ENCODE data around the gene ZCCHC14.

GRCh38 chr16:87367529-87367928 is 125.3 kb downstream of the ZCCHC14 start:
- TF ChIP-seq EZH2 (IDR thresholded peaks at IDR 0.05; ENCODE audit: insufficient read depth, poor library complexity, severe bottlenecking) (no peak), EZH2phosphoT487 (IDR thresholded peaks at IDR 0.05; ENCODE audit: insufficient read depth, low read depth) (no peak)
